ENCODE results near the gene PARP4.
"Not testable (repeated sequence)": the region's sequence is repeated elsewhere in the genome, so short reads cannot be mapped to it uniquely, and the experiment has no call there.

The PARP4 gene

GRCh38 chr13:24505256-24505655 is 7.3 kb downstream of the PARP4 start:
- DNase-seq = no peak

- no peak for DNase-seq
These were observed 9.2 kb downstream of the PARP4 start for GRCh38 chr13:24503379-24503696.

GRCh38 chr13:24502533-24503378 is 9.8 kb downstream of the PARP4 start:
- no peak for DNase-seq

GRCh38 chr13:24500977-24501376 is 11.6 kb downstream of the PARP4 start:
- DNase-seq = no peak

- DNase-seq = no peak
These were observed 14.8 kb downstream of the PARP4 start for GRCh38 chr13:24497742-24498141.

- DNase-seq = not testable (repeated sequence)
These were observed 16.3 kb downstream of the PARP4 start for GRCh38 chr13:24496295-24496694.

GRCh38 chr13:24495151-24495729 is 17.3 kb downstream of the PARP4 start:
- no peak for DNase-seq

- DNase-seq = no peak
These were observed 19.2 kb downstream of the PARP4 start for GRCh38 chr13:24493356-24493755.

GRCh38 chr13:24491845-24492244 is 20.7 kb downstream of the PARP4 start:
- DNase-seq = no peak

GRCh38 chr13:24489721-24490120 is 22.9 kb downstream of the PARP4 start:
- DNase-seq = no peak

GRCh38 chr13:24488092-24488491 is 24.5 kb downstream of the PARP4 start:
- not testable (repeated sequence) for DNase-seq

GRCh38 chr13:24486017-24486657 is 26.4 kb downstream of the PARP4 start:
- not testable (repeated sequence) for DNase-seq

- DNase-seq = no peak
These were observed 38.9 kb downstream of the PARP4 start for GRCh38 chr13:24473686-24474085.

- DNase-seq = not testable (repeated sequence)
These were observed 40.4 kb downstream of the PARP4 start for GRCh38 chr13:24472129-24472528.

GRCh38 chr13:24463078-24463477 is 49.5 kb downstream of the PARP4 start:
- DNase-seq = no peak

- no peak for DNase-seq
These were observed 52.3 kb downstream of the PARP4 start for GRCh38 chr13:24460256-24460655.

GRCh38 chr13:24459726-24460125 is 52.9 kb downstream of the PARP4 start:
- DNase-seq = no peak

GRCh38 chr13:24459234-24459633 is 53.3 kb downstream of the PARP4 start:
- no peak for DNase-seq

GRCh38 chr13:24458736-24459135 is 53.8 kb downstream of the PARP4 start:
- DNase-seq = no peak

- no peak for DNase-seq
These were observed 56.2 kb downstream of the PARP4 start for GRCh38 chr13:24456396-24456795.

GRCh38 chr13:24454056-24454455 is 58.5 kb downstream of the PARP4 start:
- DNase-seq = no peak

- no peak for DNase-seq
These were observed 60.5 kb downstream of the PARP4 start for GRCh38 chr13:24452044-24452443.

GRCh38 chr13:24450530-24450929 is 62.0 kb downstream of the PARP4 start:
- DNase-seq = no peak

GRCh38 chr13:24444851-24445250 is 67.7 kb downstream of the PARP4 start:
- not testable (repeated sequence) for DNase-seq
